Lower leg skin (tissue), 3 donors: ENCODE measurements around the gene ROR2.

Experiments
- CTCF ChIP-seq, 3 donors: fragments of 450-650 bp; IDR thresholded peaks; one replicate each; pipeline ENCODE4 v1.5.1; 2016; ENCODE audit warnings: antibody characterized with exemption in 3 of 3, mild to moderate bottlenecking in 3 of 3, moderate library complexity in 2 of 3
- POLR2A ChIP-seq, 2 donors: fragments of 450-650 bp; IDR thresholded peaks; one replicate each; pipeline ENCODE4 v1.6.1; 2016 to 2017; ENCODE audit warnings: antibody characterized with exemption in 2 of 2, mild to moderate bottlenecking in 1 of 2, moderate library complexity in 1 of 2

GRCh38 chr9:91896513-91897121, 53.4 kb downstream of the ROR2 start:
- TF ChIP-seq CTCF (IDR thresholded peaks at IDR 0.05) (no peak), POLR2A (IDR thresholded peaks at IDR 0.05) (no peak)
